HG02943 (cell line): ENCODE results near the gene EIF4G2.

Experiments
- ATAC-seq: cut with Tn5 transposase; IDR thresholded peaks from one replicate; pipeline ENCODE4 v1.9.1; 2021; ENCODE audit warnings: mild to moderate bottlenecking, low read depth, moderate library complexity; ENCODE audit not compliant: unreplicated experiment

EIF4G2 gene

DNA sequence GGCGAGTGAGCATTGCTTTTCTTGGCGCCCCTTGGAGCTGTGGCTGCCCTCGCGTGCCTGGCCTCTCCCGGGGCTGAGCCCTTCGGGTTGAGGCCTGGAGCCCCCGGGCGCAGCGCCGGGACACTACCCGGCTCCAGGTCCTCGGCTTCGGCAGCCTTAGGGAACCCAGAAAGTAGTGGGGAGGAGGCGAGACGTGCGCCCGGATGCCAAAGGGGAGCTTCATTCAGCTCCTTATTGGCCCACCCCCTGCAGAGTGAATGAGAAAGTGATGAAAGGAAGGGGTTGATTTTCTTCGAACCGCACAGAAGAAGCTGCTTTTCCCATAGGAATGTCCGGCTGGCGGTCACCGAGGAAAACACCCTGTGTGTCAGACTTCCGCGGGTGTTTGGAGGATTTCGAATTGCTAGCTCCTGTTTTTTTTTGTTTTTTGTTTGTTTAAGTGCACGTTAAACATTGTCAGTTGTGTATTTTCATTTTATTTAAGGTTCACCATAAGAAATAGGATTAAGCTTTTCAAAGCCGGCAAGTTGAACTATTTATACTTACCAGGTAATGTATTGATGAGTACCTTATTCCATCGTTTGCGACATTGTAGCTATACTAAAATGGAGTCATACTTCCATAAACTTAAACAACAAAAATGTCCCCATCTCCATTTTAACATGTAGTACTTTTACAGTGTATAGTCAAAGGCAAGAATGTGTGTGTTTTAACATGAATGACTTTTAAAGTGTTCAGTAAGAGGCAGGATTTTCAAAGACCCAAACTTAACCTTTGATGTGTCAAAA, 841 bp upstream of the EIF4G2 start:
- ATAC-seq, result peak; percentile 22

DNA sequence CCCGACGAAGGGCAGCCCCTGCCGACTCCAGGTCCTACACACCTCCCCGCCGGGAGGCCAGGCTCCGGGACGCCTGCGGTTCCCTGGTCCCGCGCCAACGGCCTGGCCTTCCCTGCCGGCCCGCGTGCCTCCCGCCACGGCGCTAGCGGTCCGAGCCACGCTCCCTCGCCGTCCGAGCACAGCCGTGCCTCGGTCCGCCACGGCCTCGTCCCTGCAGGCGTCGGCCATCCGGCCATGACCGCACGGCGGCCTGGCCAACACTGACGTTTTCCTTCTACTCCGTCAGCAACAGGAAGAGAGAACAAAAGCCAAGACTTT, 532 bp downstream of the EIF4G2 start:
- ATAC-seq, result peak; percentile 22

DNA sequence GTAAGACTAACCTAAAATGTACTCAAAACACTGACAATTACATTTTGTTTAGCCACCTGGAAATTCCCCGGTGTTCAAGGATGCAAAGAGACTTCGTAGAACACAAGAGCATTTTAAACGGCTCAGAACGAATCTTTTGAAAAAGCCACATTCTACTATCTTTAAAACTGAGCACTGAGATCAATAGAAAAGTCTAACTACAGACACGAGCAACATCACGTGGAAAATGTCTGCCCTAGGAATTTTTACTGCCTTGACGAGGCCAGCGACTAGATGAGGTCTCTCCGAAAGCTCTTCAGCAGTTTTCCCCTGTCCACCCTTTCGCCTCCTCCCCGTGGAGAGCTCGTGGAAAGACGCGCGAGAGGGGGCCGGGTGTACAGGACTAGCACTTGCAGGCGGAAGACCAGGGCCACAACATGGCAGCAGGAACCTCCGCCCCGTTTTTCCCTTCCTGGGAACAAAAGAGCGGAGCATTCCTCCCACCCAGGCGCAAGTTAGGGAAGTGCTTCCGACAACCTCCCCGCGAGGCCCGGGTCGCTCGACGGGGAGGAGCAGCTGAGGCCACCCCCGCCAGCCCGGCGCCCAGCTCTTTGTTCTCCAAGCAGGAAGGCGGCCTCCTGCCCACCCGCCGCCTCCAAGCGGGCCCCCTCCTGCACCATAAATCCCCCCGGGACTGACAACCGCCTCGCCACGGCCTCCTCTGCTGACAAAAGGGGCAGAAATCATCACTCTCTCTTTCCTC, 1.1 kb downstream of the EIF4G2 start:
- ATAC-seq, result no peak

DNA sequence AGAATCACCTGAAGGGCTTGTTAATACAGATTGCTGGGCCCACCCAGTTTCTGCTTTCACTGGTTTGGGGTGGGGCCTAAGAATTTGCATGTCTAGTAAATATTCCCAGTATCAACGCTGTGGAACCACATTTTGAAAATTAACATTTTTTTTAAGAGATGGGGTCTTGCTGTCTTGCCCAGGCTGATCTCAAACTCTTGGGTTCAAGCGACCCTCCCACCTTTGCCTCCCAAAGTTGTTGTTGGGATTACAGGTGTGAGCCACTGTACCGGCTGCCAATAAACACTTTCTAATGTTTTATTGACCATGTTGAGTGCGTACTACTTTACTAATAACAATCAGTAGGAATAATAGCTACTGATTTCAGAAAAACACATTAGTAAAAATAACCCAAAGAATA, 2.5 kb downstream of the EIF4G2 start:
- no peak for ATAC-seq

DNA sequence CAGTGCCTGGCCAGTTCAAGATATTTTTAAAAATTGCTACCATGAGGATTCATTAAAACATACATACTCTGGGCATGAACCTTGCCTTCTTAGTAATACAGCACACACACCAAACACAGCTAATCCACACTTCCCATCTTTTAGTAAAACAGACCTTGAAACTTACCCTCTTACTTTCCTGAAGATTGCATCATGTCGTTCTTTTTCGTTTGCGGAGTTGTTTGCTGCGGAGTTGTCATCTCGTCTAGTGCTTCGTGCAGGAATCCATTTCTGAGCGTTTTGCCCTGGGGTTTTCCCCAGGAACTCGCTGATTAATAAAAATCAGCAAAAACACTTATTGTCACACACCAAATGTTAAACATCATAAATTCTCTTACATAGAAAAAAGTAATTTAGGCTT, 3.0 kb downstream of the EIF4G2 start:
- ATAC-seq, result no peak

DNA sequence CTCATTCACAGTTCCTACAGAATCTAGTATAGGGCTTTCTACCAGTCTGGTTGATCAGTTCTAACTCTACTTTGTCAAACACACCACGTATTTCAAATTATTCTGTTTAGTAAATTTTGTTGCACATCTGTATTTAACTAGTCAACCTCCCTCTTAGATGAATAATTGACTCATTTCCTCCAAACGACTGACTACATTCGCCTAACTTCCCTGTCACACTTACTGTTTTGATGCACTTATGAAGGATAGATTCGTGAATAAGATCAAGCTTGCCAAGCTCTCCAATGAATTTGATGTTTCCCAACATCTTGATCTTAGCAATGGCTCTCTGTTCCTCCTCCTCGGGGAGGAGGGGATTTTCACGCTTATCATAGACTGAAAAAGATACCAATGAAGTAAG, 5.0 kb downstream of the EIF4G2 start:
- no peak for ATAC-seq

DNA sequence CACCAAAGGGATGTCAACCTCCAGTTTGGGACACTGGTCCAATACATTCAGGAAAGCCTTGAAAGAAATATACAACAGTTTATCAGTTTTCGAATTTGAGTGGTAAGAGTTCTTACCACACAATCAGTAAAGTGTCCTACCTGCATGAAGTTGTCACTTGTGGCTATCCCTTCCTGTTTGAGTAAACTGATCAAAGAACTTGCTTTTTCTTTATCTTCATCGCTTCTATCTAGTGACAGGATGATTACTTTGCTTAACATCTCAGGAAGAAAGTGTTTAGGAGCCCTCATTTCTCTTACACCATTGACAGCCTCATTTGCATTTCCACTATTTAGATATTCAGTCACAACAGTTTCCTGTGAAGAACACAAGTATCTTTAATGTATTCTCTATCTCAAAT, 8.4 kb downstream of the EIF4G2 start:
- ATAC-seq, result no peak

DNA sequence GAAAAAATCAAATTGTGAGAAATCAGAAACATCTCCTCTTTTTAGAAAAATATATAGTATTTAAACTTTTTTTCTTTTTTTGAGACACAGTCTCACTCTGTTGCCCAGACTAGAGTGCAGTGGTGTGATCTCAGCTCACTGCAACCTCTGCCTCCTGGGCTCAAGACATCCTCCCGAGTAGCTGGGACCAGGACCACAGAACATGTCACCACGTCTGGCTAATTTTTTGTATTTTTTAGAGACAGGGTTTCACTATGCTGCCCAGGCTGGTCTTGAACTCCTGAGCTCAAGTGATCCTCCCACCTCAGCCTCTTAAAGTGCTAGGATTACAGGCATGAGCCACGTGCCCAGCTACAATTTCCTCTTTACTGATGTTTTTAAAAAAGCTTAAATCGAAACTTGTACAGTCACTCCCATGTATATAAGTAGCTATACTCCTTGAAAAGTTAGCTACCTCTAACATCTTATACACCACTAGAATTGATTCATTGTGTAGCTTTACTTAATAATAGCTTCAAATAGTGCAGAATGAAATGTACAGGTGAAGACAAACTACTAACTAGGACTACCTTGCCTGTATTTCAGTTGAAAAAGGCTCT, 10.3 kb downstream of the EIF4G2 start:
- no peak for ATAC-seq

DNA sequence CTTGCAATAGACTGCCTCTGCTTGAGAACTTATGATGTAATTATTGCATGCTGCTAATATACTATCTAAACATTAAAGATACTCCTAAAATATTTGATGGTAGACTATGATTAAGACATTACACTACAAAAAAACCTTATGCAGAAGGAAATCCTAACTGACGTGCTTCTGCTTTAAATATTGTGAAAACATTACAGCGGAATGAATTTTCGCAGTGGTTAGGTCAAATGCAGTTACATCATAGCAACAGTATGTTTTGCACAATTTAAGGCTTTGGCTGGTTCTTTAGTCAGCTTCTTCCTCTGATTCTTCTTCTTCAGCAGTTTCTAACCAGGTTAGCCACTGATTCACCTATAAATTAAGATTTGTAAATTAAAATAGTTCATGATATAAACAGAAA, 11.2 kb downstream of the EIF4G2 start:
- ATAC-seq, result no peak

DNA sequence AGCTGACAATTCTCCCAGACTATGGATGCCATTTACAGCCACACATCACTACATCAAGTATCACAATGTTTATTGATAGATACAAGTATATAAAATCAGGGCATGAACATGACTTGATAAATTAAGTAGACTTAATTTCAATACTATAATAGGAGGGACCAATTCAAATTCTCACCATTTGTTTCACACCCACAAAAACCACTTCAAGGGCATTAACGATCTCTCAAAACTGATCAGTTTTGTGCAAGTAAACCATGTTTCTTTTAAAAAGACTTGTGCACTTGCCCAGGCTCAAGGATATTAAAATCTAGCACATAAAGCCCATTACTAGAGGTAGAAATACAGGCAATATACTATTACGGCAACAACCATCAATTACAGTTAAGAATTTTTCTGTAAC, 11.7 kb downstream of the EIF4G2 start:
- ATAC-seq, result no peak

DNA sequence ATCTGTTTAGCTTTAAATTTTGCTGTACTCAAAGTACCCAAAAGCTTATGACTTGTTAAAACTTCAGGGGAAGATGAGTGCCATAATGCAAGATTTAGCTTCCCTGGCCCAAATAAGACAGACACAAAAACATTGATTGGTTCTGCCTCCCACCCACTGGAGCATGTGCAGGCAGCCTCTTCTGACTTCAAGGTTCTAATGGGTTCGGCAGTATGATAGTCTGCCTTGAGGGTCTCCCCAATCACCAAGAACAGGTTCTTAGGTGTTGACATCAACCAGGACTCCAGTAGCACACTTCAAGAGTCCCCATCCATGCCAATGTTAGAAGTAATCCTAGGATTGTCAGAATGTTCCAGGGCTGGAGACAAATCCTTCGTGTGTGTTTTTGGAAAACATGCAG, 12.5 kb downstream of the EIF4G2 start:
- ATAC-seq, result no peak

DNA sequence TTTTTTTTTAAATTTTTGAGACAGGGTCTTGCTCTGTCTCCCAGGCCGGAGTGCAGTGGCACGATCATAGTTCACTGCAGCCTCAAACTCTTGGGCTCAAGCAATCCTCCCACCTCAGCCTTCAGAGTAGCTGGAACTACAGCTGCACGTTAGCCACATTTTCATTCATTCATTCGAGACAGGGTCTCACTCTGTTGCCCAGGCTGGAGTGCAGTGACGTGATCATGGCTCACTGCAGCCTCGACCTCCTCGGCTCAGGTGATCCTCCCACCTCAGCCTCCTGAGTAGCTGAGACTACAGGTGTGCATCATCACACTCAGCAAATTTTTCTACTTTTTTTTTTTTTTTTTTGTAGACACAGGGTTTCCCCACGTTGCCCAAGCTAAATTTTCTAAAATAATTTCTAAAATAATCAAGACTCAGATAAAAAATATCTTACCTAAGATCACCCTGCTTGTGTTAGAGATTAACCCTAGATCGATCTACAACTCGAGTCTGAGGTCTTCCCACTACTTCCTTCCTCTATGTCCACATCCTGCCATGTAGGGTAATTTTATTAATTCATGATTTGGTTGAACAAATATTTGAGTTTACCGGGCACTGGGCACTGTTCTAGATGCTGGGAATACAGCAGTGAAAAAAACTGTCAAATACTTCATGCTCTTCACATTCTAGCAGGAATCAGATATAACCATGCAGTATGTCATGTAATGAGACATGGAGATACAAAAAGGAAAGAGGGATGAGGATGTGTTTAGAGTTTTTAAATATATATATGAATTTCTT, 15.1 kb downstream of the EIF4G2 start:
- ATAC-seq, result no peak

DNA sequence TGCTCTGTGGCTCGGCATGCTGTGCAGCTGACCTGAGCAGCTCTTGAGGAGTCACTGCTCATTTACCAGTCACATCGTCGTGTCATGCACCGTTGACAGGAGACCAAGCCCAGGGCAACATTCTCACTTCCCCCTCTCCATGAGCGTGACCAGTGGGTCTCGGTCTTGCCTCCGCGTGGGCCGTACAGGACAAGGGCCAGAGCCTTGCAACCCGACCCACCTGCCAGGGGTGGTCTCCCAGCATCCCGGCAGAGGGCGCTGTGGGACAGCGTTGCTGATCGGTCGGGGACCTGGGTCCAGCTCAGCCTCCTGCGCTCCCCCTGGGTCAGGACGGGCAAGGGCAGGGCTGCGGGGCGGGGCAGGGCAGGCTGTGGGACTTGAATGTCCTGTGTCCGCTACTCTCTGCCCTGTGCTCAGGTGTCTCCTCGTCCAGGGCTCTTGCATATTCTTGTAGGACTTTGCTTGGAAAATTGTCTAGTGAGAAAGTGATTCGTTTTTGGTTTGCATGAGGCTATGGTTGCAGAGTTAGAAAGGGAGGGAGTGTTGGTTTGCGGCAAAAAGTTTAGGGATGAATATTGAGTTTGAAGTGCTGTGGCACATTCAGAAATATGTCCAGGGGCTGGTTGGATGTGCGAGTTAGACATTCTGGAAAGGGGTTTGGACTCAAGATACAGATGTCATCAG, 16.2 kb downstream of the EIF4G2 start:
- ATAC-seq, result no peak

DNA sequence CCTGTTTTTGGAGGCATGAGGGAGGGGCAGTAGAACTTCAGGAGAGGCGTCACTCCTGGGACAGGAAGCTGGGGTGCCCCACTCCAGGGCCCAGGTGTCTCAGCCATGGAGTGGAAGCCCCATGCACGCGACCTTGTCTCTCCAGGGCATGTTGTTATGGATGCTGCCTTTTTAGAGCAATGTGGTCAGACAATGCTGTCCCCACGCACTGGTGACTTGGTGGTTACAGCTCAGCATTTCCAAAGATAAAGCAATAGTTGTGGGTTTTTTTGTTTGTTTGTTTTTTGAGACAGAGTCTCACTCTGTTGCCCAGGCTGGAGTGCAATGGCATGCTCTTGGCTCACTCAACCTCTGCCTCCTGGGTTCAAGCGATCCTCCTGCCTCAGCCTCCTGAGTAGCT, 22.3 kb downstream of the EIF4G2 start:
- no peak for ATAC-seq

DNA sequence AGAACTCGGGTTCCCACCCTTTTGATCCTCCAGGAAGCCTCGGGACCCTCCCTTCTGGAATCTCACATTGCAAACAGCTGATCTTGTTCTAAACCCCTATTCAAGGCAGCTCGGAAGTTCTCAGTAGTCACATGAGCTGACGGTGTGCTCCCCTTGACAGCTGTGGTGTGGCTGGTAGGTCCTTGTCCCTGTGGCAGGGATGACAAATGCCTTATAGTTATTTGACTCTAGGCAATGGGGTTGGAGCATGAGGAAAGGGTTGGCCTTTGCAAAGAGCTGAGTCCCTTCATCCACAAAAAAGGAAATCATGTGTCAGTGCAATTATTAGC, 23.6 kb downstream of the EIF4G2 start:
- no peak for ATAC-seq

DNA sequence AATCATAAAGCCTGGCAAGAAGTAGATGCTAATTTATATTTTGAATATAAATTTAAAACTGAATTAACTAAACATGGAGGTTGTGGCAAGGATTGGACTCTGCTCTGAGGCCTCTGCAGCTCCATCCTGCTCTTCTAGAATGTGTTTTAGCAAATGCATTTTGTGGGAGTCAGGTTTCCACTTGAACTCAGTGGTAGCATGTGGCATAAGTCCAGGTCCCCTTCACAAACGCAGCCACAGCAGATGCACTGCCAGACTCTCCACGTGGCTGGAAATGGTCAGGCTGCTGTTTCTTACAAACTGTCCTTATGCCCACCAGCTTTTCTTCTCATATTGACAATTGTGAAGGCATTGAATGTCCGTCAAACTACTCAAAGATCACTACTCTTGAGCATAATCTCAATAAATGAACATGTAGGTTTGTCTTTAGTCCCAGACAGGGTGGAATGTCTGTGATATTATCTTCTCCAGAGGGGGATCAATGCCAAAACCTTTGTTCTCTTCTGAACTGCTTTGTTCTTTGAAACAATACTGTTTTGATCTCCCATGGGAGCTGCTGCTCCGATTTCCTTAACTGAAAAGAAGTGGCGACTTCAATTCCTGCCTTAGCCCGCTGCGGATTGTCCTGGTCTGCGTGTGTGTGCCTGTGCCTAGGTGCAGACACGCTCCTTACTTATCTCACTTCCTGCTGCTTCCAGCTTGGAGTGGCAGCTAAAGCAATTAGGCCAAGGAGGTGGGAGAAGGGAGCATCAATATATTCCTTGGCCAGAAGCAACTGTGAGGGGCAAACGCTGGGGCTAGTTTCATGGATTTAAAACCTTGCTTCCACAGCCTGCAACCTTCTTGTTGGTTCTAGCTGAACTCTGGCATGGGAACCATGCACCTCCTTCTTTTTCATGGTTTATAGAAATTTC, 24.2 kb downstream of the EIF4G2 start:
- ATAC-seq, result no peak

DNA sequence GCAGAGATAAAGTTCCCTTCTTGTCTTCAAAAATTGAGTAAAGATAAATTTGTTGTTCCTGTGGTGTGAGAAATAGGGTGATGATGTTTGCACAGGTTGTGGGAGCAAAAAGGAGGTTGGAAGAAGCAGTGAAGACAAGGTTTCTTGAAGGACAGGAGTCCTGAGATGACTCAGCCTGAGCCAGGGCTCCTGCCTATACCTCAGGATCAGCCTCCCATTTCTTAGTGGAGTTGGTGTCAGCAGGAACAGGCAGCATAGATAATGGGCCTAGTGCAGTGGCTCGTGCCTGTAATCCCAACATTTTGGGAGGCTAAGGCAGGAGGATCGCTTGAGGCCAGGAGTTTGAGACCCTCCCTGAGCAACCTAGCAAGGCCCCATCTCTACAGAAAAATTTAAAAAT, 28.7 kb downstream of the EIF4G2 start:
- no peak for ATAC-seq

DNA sequence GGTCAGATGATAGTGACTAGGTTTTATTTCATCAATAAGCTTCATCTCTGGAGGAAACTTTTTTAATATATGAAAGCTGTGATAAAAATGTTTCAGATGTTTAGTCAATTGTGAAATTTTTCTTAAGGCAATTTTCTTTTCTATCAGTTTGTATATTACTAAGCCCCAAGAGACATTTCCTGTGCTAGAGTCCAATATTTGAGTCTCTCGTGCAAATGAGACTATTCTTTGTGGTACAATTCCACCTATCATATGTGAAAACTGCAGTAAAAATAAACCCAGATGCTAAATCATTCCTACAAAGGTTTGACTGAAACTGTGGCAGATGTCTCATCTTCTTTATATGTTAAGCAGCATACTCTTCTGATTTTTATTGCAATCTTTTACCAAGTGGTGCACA, 29.6 kb downstream of the EIF4G2 start:
- ATAC-seq, result no peak

DNA sequence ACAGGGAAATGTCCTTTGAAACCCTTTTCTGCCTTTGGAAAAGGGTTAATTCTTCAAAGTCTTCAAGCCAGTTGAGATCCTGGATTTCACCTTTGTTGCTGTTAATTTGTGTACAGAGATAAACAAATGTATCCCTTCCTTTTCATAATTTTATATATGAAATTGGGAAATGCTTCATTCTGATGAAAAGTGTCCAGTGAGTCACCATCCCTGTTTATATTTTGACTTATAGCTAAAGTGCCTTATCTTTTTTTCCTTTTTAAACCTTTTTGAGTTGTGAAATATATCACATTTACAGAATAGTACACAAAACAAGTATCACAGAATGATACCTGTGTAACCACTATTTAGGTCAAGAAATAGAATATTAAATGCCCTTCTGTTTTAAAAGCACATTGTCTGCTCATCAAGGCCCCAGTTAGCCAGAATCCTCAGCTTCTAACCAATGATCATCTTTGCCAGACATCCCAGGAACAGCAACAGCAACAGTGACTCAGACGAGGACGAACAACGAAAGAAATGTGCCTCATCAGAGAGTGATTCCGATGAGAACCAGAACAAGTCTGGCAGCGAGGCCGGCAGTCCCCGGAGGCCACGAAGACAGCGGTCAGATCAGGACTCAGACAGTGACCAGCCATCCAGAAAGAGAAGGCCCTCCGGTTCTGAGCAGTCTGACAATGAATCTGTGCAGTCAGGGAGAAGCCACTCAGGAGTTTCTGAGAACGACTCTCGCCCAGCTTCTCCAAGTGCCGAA, 30.3 kb downstream of the EIF4G2 start:
- ATAC-seq, result no peak
